Parathyroid adenoma (tissue), 2 donors: Measurements from ENCODE around the gene MSH2.
"Not testable (repeated sequence)": the region's sequence is repeated elsewhere in the genome, so short reads cannot be mapped to it uniquely, and the experiment has no call there.

Experiments
- H2AFZ ChIP-seq: fragments of 300-600 bp; sonication (generic); one replicate; pipeline ENCODE4 v1.7.0; 2017; ENCODE audit warnings: antibody characterized with exemption, mild to moderate bottlenecking
- H3K27ac ChIP-seq: fragments of 300-600 bp; sonication (generic); one replicate; pipeline ENCODE4 v1.7.0; 2017
- H3K27me3 ChIP-seq: fragments of 300-600 bp; sonication (generic); one replicate; pipeline ENCODE4 v1.7.0; 2017; ENCODE audit warnings: low read length; ENCODE audit not compliant: control insufficient read depth, insufficient read depth
- H3K36me3 ChIP-seq: fragments of 300-600 bp; sonication (generic); one replicate; pipeline ENCODE4 v1.7.0; 2017; ENCODE audit warnings: low read length; ENCODE audit not compliant: control insufficient read depth, insufficient read depth
- H3K4me1 ChIP-seq: fragments of 300-600 bp; sonication (generic); one replicate; pipeline ENCODE4 v1.7.0; 2017; ENCODE audit warnings: control low read depth
- H3K4me2 ChIP-seq: fragments of 300-600 bp; sonication (generic); one replicate; pipeline ENCODE4 v1.7.0; 2017; ENCODE audit warnings: low read length
- H3K4me3 ChIP-seq: fragments of 300-600 bp; sonication (generic); one replicate; pipeline ENCODE4 v1.7.0; 2017; ENCODE audit warnings: low read depth, low read length
- H3K79me2 ChIP-seq: fragments of 300-600 bp; sonication (generic); one replicate; pipeline ENCODE4 v1.7.0; 2017; ENCODE audit warnings: control low read depth
- H3K9ac ChIP-seq: fragments of 300-600 bp; sonication (generic); one replicate; pipeline ENCODE4 v1.7.0; 2017; ENCODE audit warnings: mild to moderate bottlenecking
- H3K9me3 ChIP-seq: fragments of 300-600 bp; sonication (generic); one replicate; pipeline ENCODE4 v1.7.0; 2017; ENCODE audit warnings: low read length; ENCODE audit not compliant: control insufficient read depth
- CTCF ChIP-seq: fragments of 300-600 bp; sonication (generic); IDR thresholded peaks from one replicate; pipeline ENCODE4 v1.7.0; 2017; ENCODE audit warnings: antibody characterized with exemption, mild to moderate bottlenecking
- donor health status: primary hyperparathyroidism.

Gene MSH2

GRCh38 chr2:47422016-47422415, 19.1 kb downstream of the MSH2 start:
- no peaks in the 10 kb centered on the region for H3K27me3 ChIP-seq
- TF ChIP-seq CTCF, result no peak

GRCh38 chr2:47422560-47422959, 19.6 kb downstream of the MSH2 start:
- H3K9ac ChIP-seq, result no peak overlapping the region
- H3K4me1 ChIP-seq, result no peaks in the 10 kb centered on the region
- no peaks in the 10 kb centered on the region for H3K79me2 ChIP-seq
- H3K27me3 ChIP-seq, result no peaks in the 10 kb centered on the region
- no peak overlapping the region for H3K4me2 ChIP-seq
- no peaks in the 10 kb centered on the region for H3K36me3 ChIP-seq
- no peak overlapping the region for H3K27ac ChIP-seq
- no peak for TF ChIP-seq CTCF
- H3K4me3 ChIP-seq, result no peak overlapping the region
- no peaks in the 10 kb centered on the region for H3K9me3 ChIP-seq
- H2AFZ ChIP-seq, result no peak overlapping the region

More at GRCh38 chr2:47422016-47422415, 19.1 kb downstream of the MSH2 start:
- H3K27ac ChIP-seq, result no peak overlapping the region
- H3K4me3 ChIP-seq, result no peak overlapping the region
- H3K4me2 ChIP-seq, result no peak overlapping the region
- no peaks in the 10 kb centered on the region for H3K9me3 ChIP-seq
- no peaks in the 10 kb centered on the region for H3K79me2 ChIP-seq
- H2AFZ ChIP-seq, result no peak overlapping the region
- H3K9ac ChIP-seq, result no peak overlapping the region
- no peaks in the 10 kb centered on the region for H3K4me1 ChIP-seq
- H3K36me3 ChIP-seq, result no peaks in the 10 kb centered on the region

GRCh38 chr2:47426786-47427185, 23.8 kb downstream of the MSH2 start:
- H3K4me3 ChIP-seq, result no peak overlapping the region
- no peak overlapping the region for H2AFZ ChIP-seq
- H3K27ac ChIP-seq, result no peak overlapping the region
- H3K4me2 ChIP-seq, result no peak overlapping the region
- TF ChIP-seq CTCF, result no peak
- H3K36me3 ChIP-seq, result no peaks in the 10 kb centered on the region
- no peaks in the 10 kb centered on the region for H3K79me2 ChIP-seq
- no peak overlapping the region for H3K9ac ChIP-seq
- no peaks in the 10 kb centered on the region for H3K27me3 ChIP-seq
- no peaks in the 10 kb centered on the region for H3K9me3 ChIP-seq
- no peaks in the 10 kb centered on the region for H3K4me1 ChIP-seq

GRCh38 chr2:47429795-47430194, 26.8 kb downstream of the MSH2 start:
- no peak for TF ChIP-seq CTCF
- no peak overlapping the region for H3K27ac ChIP-seq
- no peak overlapping the region for H3K4me3 ChIP-seq
- H3K9me3 ChIP-seq, result no peaks in the 10 kb centered on the region
- H3K79me2 ChIP-seq, result no peaks in the 10 kb centered on the region
- H2AFZ ChIP-seq, result no peak overlapping the region
- no peaks in the 10 kb centered on the region for H3K27me3 ChIP-seq
- H3K36me3 ChIP-seq, result no peaks in the 10 kb centered on the region
- no peaks in the 10 kb centered on the region for H3K4me1 ChIP-seq
- H3K4me2 ChIP-seq, result no peak overlapping the region
- H3K9ac ChIP-seq, result no peak overlapping the region

- H3K4me3 ChIP-seq, H3K36me3 ChIP-seq: not testable (repeated sequence)
Measured at GRCh38 chr2:47433006-47433405, 30.1 kb downstream of the MSH2 start.

GRCh38 chr2:47433445-47433844, 30.5 kb downstream of the MSH2 start:
- H3K4me2 ChIP-seq, H3K36me3 ChIP-seq, H3K79me2 ChIP-seq, H3K4me1 ChIP-seq, H3K27me3 ChIP-seq, H3K4me3 ChIP-seq, H3K9ac ChIP-seq, H3K9me3 ChIP-seq, H2AFZ ChIP-seq, H3K27ac ChIP-seq: not testable (repeated sequence)

More at GRCh38 chr2:47433006-47433405, 30.1 kb downstream of the MSH2 start:
- H3K79me2 ChIP-seq, H3K4me2 ChIP-seq, H3K27ac ChIP-seq, H3K4me1 ChIP-seq, H3K9ac ChIP-seq, H2AFZ ChIP-seq, H3K9me3 ChIP-seq, H3K27me3 ChIP-seq: not testable (repeated sequence)
